H9 (cell line): ENCODE results near the gene RMDN2. TPM values are rescaled to one million over a fixed set of nuclear protein-coding genes. Genes with fewer than 3 reads are reported as not detected.
A peak's percentile ranks its signal among the peaks of the same experiment; 100 is the strongest.
"Not testable (repeated sequence)": the region's sequence is repeated elsewhere in the genome, so short reads cannot be mapped to it uniquely, and the experiment has no call there.

Experiments
- DNase-seq: peaks from one replicate; pipeline ENCODE4 v3.0.0-alpha.2; 2017
- H2AFZ ChIP-seq: one replicate; pipeline ENCODE4 v1.6.1; 2013; ENCODE audit warnings: mild to moderate bottlenecking, low read length, control low read depth, moderate library complexity
- H2AK5ac ChIP-seq: 2 replicates; pipeline ENCODE4 v1.6.1; 2013; ENCODE audit warnings: low read length, control low read depth, mixed read lengths; ENCODE audit not compliant: insufficient read length
- H2BK120ac ChIP-seq: one replicate; pipeline ENCODE4 v1.6.1; 2013; ENCODE audit warnings: low read depth, mild to moderate bottlenecking, low read length, control low read depth, inconsistent platforms; ENCODE audit not compliant: poor library complexity, severe bottlenecking
- H2BK12ac ChIP-seq: 2 replicates; pipeline ENCODE4 v1.6.1; 2013; ENCODE audit warnings: low read length, control low read depth, mixed read lengths, low read depth; ENCODE audit not compliant: insufficient read length
- H2BK15ac ChIP-seq: 2 replicates; pipeline ENCODE4 v1.6.1; 2013; ENCODE audit warnings: low read depth, low read length, control low read depth
- H2BK20ac ChIP-seq: one replicate; pipeline ENCODE4 v1.6.1; 2013; ENCODE audit warnings: low read depth, mild to moderate bottlenecking, low read length, control low read depth, inconsistent platforms; ENCODE audit not compliant: poor library complexity, severe bottlenecking
- H2BK5ac ChIP-seq: 2 replicates; pipeline ENCODE4 v1.6.1; 2013; ENCODE audit warnings: low read length, control low read depth, mixed read lengths; ENCODE audit not compliant: insufficient read length
- H3K14ac ChIP-seq: 2 replicates; pipeline ENCODE4 v1.6.1; 2013; ENCODE audit warnings: low read length, control low read depth; ENCODE audit not compliant: insufficient read depth
- H3K18ac ChIP-seq: 2 replicates; pipeline ENCODE4 v1.6.1; 2013; ENCODE audit warnings: low read depth, mild to moderate bottlenecking, mixed read lengths, low read length, control low read depth; ENCODE audit not compliant: insufficient read length
- H3K23ac ChIP-seq: 2 replicates; pipeline ENCODE4 v1.6.1; 2013; ENCODE audit warnings: low read length, control low read depth, mixed read lengths, low read depth; ENCODE audit not compliant: insufficient read length
- H3K23me2 ChIP-seq: 2 replicates; pipeline ENCODE4 v1.6.1; 2013; ENCODE audit warnings: low read depth, mild to moderate bottlenecking, mixed read lengths, low read length, control low read depth; ENCODE audit not compliant: insufficient read length, poor library complexity, severe bottlenecking
- H3K27ac ChIP-seq: 2 replicates; pipeline ENCODE4 v1.5.1; 2013; ENCODE audit warnings: low read length, control low read depth, mixed read lengths, low read depth; ENCODE audit not compliant: insufficient read length
- H3K27me3 ChIP-seq: 2 replicates; pipeline ENCODE4 v1.6.1; 2013; ENCODE audit warnings: low read length, control low read depth, inconsistent platforms; ENCODE audit not compliant: insufficient read depth
- H3K4ac ChIP-seq: 2 replicates; pipeline ENCODE4 v1.6.1; 2013; ENCODE audit warnings: low read depth, mild to moderate bottlenecking, control low read depth, inconsistent platforms, low read length, moderate library complexity
- H3K4me1 ChIP-seq: 2 replicates; pipeline ENCODE4 v1.6.1; 2013; ENCODE audit warnings: low read length, control low read depth, inconsistent platforms; ENCODE audit not compliant: insufficient read depth
- H3K4me2 ChIP-seq: 2 replicates; pipeline ENCODE4 v1.6.1; 2013; ENCODE audit warnings: low read length, control low read depth, mixed read lengths; ENCODE audit not compliant: insufficient read length, insufficient read depth
- H3K56ac ChIP-seq: 2 replicates; pipeline ENCODE4 v1.6.1; 2013; ENCODE audit warnings: low read depth, mild to moderate bottlenecking, mixed read lengths, low read length, control low read depth; ENCODE audit not compliant: insufficient read length
- H3K79me1 ChIP-seq: 2 replicates; pipeline ENCODE4 v1.6.1; 2013; ENCODE audit warnings: low read depth, mild to moderate bottlenecking, moderate library complexity, low read length, control low read depth, inconsistent platforms; ENCODE audit not compliant: insufficient read depth, poor library complexity, severe bottlenecking
- H3K79me2 ChIP-seq: 2 replicates; pipeline ENCODE4 v1.6.1; 2013; ENCODE audit warnings: low read length, control low read depth, inconsistent platforms; ENCODE audit not compliant: insufficient read depth
- H3K9ac ChIP-seq: 2 replicates; pipeline ENCODE4 v1.6.1; 2013; ENCODE audit warnings: low read length, control low read depth, mixed read lengths; ENCODE audit not compliant: insufficient read length; ENCODE audit errors: extremely low read depth
- H3K9me3 ChIP-seq: one replicate; pipeline ENCODE4 v1.6.1; 2013; ENCODE audit warnings: low read depth, low read length, inconsistent platforms; ENCODE audit not compliant: control insufficient read depth
- H3T11ph ChIP-seq: one replicate; pipeline ENCODE4 v1.6.1; 2013; ENCODE audit warnings: mild to moderate bottlenecking, low read length, control low read depth, inconsistent platforms
- H4K20me1 ChIP-seq: one replicate; pipeline ENCODE4 v1.6.1; 2013; ENCODE audit not compliant: control insufficient read depth, insufficient read length, insufficient read depth
- H4K5ac ChIP-seq: 2 replicates; pipeline ENCODE4 v1.6.1; 2013; ENCODE audit warnings: low read depth, mild to moderate bottlenecking, mixed read lengths, low read length, control low read depth; ENCODE audit not compliant: insufficient read length
- H4K8ac ChIP-seq: replicated peaks from 2 replicates; pipeline ENCODE4 v1.6.1; 2013; ENCODE audit warnings: low read length, control low read depth, mixed read lengths, low read depth; ENCODE audit not compliant: insufficient read length
- H4K91ac ChIP-seq: 2 replicates; pipeline ENCODE4 v1.6.1; 2013; ENCODE audit warnings: low read depth, mild to moderate bottlenecking, moderate library complexity, mixed read lengths, low read length, control low read depth; ENCODE audit not compliant: insufficient read length
- H3K27ac Mint-ChIP-seq, 3 experiments: 2 replicates in 2 of 3; 3 replicates in 1 of 3; pipeline ENCODE4 v1.8.0; 2020 to 2021; ENCODE audit warnings: mixed read lengths in 3 of 3, mild to moderate bottlenecking in 1 of 3, moderate library complexity in 1 of 3
- H3K27me3 Mint-ChIP-seq: 2 replicates; pipeline ENCODE4 v1.8.0; 2021; ENCODE audit warnings: low read depth, mild to moderate bottlenecking, moderate library complexity, mixed read lengths
- H3K36me3 Mint-ChIP-seq, 3 experiments: 2 replicates in 2 of 3; 3 replicates in 1 of 3; pipeline ENCODE4 v1.8.0; 2020 to 2021; ENCODE audit warnings: low read depth in 3 of 3, mixed read lengths in 3 of 3; ENCODE audit not compliant: insufficient read depth in 1 of 3
- H3K4me1 Mint-ChIP-seq, 2 experiments: 2 replicates each; pipeline ENCODE4 v1.8.0; 2020; ENCODE audit warnings: mixed read lengths in 2 of 2
- H3K4me3 Mint-ChIP-seq, 2 experiments: 2 replicates in 1 of 2; 3 replicates in 1 of 2; pipeline ENCODE4 v1.8.0; 2020 to 2021; ENCODE audit warnings: mild to moderate bottlenecking in 2 of 2, mixed read lengths in 2 of 2, moderate library complexity in 1 of 2
- H3K9me3 Mint-ChIP-seq, 2 experiments: 2 replicates in 1 of 2; 3 replicates in 1 of 2; pipeline ENCODE4 v1.8.0; 2020; ENCODE audit warnings: mild to moderate bottlenecking in 2 of 2, mixed read lengths in 2 of 2, moderate library complexity in 1 of 2
- WGBS: extraction: QIAGEN DNeasy Blood & Tissue Kit; methylation state at CpG from one replicate; pipeline ENCODE4 v1.1.7; 2013; ENCODE audit warnings: missing lambda C conversion rate, low lambda C conversion rate, mixed read lengths; ENCODE audit not compliant: insufficient read length; ENCODE audit errors: extremely low coverage; 5-methylcytosine and 5-hydroxymethylcytosine counted together
- total RNA-seq: library from RNA; stranded (reverse); gene quantifications from 2 replicates; pipeline ENCODE4 v1.2.1, GENCODE V29; 2021
- TF ChIP-seq, protein P1 (sequence below): fragments of 200-600 bp; sonication (generic); conservative IDR thresholded peaks from 3 replicates; pipeline ENCODE4 v1.8.0; 2021; ENCODE audit warnings: antibody characterized with exemption, mild to moderate bottlenecking

RMDN2 gene
- total RNA-seq, 1 experiment from 2014 or later: 2.8 TPM

DNA sequence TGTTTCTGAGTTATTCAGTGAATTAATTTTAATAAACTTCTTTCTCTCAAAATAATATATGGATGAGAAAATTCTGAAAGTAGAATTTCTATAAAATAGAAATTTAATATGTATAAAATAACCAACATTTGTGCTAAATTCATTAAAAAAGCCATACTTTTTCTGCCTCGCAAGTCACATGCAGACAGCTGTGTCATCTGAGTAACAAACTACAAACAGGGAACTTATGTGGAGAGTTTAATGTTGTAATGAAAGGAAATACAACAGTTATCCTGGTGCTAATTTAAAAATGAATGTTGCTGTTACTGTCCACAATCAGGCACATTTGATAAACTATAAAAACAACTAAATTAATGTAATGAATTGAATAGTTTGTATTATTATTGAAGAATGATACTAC lies 22.2 kb downstream of the RMDN2 start:
- Mint-ChIP-seq H3K36me3 (no peaks in the 10 kb centered on the region; a peak in 1 of 7 replicates), H3K27ac (no peak overlapping the region), H3K4me3 (no peak overlapping the region), H3K27me3 (no peaks in the 10 kb centered on the region), H3K9me3 (no peaks in the 10 kb centered on the region), H3K4me1 (no peaks in the 10 kb centered on the region)
- no peak overlapping the region for H4K5ac ChIP-seq
- no peak overlapping the region for H3K23ac ChIP-seq
- no peaks in the 10 kb centered on the region; the same call in 1 of the 2 replicates for H3K27me3 ChIP-seq
- H3K18ac ChIP-seq: no peak overlapping the region
- H3K79me2 ChIP-seq: no peaks in the 10 kb centered on the region
- H2BK20ac ChIP-seq: no peak overlapping the region
- no peak overlapping the region for H2BK5ac ChIP-seq
- no peak for DNase-seq
- no peaks in the 10 kb centered on the region for H3K9me3 ChIP-seq
- no peak overlapping the region for H3K56ac ChIP-seq
- H4K20me1 ChIP-seq: no peaks in the 10 kb centered on the region
- TF ChIP-seq, protein P1, sequence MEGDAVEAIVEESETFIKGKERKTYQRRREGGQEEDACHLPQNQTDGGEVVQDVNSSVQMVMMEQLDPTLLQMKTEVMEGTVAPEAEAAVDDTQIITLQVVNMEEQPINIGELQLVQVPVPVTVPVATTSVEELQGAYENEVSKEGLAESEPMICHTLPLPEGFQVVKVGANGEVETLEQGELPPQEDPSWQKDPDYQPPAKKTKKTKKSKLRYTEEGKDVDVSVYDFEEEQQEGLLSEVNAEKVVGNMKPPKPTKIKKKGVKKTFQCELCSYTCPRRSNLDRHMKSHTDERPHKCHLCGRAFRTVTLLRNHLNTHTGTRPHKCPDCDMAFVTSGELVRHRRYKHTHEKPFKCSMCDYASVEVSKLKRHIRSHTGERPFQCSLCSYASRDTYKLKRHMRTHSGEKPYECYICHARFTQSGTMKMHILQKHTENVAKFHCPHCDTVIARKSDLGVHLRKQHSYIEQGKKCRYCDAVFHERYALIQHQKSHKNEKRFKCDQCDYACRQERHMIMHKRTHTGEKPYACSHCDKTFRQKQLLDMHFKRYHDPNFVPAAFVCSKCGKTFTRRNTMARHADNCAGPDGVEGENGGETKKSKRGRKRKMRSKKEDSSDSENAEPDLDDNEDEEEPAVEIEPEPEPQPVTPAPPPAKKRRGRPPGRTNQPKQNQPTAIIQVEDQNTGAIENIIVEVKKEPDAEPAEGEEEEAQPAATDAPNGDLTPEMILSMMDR: no peak
- no peak overlapping the region for H3T11ph ChIP-seq
- no peak overlapping the region for H2BK120ac ChIP-seq
- no peak overlapping the region for H3K4ac ChIP-seq
- no peak overlapping the region for H2AFZ ChIP-seq
- no peaks in the 10 kb centered on the region for H3K4me1 ChIP-seq
- no peaks in the 10 kb centered on the region for H3K23me2 ChIP-seq
- H2AK5ac ChIP-seq: no peak overlapping the region
- no peaks in the 10 kb centered on the region for H3K79me1 ChIP-seq
- H4K91ac ChIP-seq: no peak overlapping the region
- H2BK12ac ChIP-seq: no peak overlapping the region
- no peak overlapping the region for H3K14ac ChIP-seq
- no peak overlapping the region for H4K8ac ChIP-seq
- no peak overlapping the region for H3K9ac ChIP-seq
- H2BK15ac ChIP-seq: no peak overlapping the region
- no CpG with 5 or more reads among the region's 1 CpG for WGBS
- no peak overlapping the region for H3K4me2 ChIP-seq
- H3K27ac ChIP-seq: no peak overlapping the region

DNA sequence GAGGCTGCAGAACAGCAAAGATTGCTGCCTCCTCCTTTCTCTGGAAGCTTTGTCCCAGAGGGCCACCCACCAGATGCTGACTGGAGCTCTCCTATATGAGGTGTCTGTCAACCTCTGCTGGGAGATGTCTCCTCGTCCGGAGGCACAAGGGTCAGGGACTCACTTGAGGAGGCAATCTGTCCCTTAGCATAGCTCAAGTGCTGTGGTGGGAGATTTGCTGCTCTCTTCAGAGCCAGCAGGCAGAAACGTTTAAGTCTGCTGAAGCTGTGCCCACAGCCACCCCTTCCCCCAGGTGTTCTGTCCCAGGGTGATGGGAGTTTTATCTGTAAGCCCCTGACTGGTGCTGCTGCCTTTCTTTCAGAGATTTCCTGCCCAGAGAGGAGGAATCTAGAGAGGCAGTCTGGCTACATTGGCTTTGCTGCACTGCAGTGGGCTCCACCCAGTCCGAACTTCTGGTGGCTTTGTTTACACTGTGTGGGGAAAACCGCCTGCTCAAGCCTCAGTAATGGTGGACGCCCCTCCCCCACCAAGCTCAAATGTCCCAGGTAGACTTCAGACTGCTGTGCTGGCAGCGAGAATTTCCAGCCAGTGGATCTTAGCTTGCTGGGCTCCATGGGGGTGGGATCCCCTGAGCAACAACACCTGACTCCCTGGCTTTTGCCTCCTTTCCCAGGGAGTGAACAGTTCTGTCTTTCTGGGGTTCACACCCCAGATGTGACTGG lies 37.1 kb downstream of the RMDN2 start:
- H3K14ac ChIP-seq, H2AFZ ChIP-seq, H3K23ac ChIP-seq, H3K27me3 ChIP-seq, H2BK120ac ChIP-seq, H3K4me1 ChIP-seq, H3K79me1 ChIP-seq, H2BK15ac ChIP-seq, H2BK5ac ChIP-seq, H3K56ac ChIP-seq, H2BK12ac ChIP-seq, H4K5ac ChIP-seq, H3K27me3 Mint-ChIP-seq, H3K18ac ChIP-seq, H4K8ac ChIP-seq, H2AK5ac ChIP-seq, H3K9me3 ChIP-seq, H2BK20ac ChIP-seq, H4K20me1 ChIP-seq, H3K9ac ChIP-seq, H4K91ac ChIP-seq, H3K27ac ChIP-seq, H3K4me3 Mint-ChIP-seq, H3K79me2 ChIP-seq, H3K23me2 ChIP-seq, H3K4me2 ChIP-seq, H3K4ac ChIP-seq, H3T11ph ChIP-seq: not testable (repeated sequence)
- DNase-seq: peak; percentile 36
- no CpG with 5 or more reads among the region's 7 CpGs for WGBS
- peaks cover 12 to 64% (median 27%) of the 10 kb centered on the region in 3 experiments for H3K36me3 Mint-ChIP-seq
- H3K27ac Mint-ChIP-seq: peak overlapping the region in 1 of 3 experiments; percentile 85; a peak in 2 of 7 replicates
- peaks cover 5 to 11% of the 10 kb centered on the region in 2 experiments for H3K4me1 Mint-ChIP-seq
- peaks cover 49 to 50% of the 10 kb centered on the region in 2 experiments for H3K9me3 Mint-ChIP-seq
